ENCODE measurements around the gene LAMA3. TPM values are rescaled to one million over a fixed set of nuclear protein-coding genes. Genes with fewer than 3 reads are reported as not detected.

LAMA3 gene
- total RNA-seq, 4 donors from 2014 or later, result 46.3 to 80.6 (median 67.1) TPM

- DNase-seq (ENCODE audit: low spot score in 2 of 2), result no peak
- H3K27ac ChIP-seq, result no peak overlapping the region
- WGBS, 2 donors, result 93 to 95% methylated on average over 6 of the region's 6 CpGs
- H3K4me1 ChIP-seq, result peaks cover 0 to 24% (median 8%) of the 10 kb centered on the region in 4 donors
- H3K9me3 ChIP-seq, result no peaks in the 10 kb centered on the region
- H3K4me3 ChIP-seq, result no peak overlapping the region
- peaks cover 0 to 50% (median 0%) of the 10 kb centered on the region in 3 donors for H3K36me3 ChIP-seq
- no peaks in the 10 kb centered on the region for H3K27me3 ChIP-seq
- no peak for TF ChIP-seq CTCF (IDR thresholded peaks at IDR 0.05)
- no peak for TF ChIP-seq POLR2A (IDR thresholded peaks at IDR 0.05)
- no peak for TF ChIP-seq EP300 (IDR thresholded peaks at IDR 0.05)
Observed at GRCh38 chr18:23879966-23880565, 190.8 kb downstream of the LAMA3 start.

- H3K27me3 ChIP-seq, result no peaks in the 10 kb centered on the region
- WGBS, 2 donors, result 86 to 89% methylated on average over 2 of the region's 2 CpGs
Observed at GRCh38 chr18:23880931-23881617, 191.8 kb downstream of the LAMA3 start.

GRCh38 chr18:23881778-23882177, 192.5 kb downstream of the LAMA3 start:
- H3K4me3 ChIP-seq, result no peak overlapping the region
- WGBS, 2 donors, result 85 to 87% methylated on average over 8 of the region's 8 CpGs
- H3K36me3 ChIP-seq, result peaks cover 0 to 36% (median 0%) of the 10 kb centered on the region in 3 donors
- H3K9me3 ChIP-seq, result no peaks in the 10 kb centered on the region
- H3K4me1 ChIP-seq, result peaks cover 0 to 32% (median 12%) of the 10 kb centered on the region in 4 donors
- TF ChIP-seq EP300 (IDR thresholded peaks at IDR 0.05) (no peak), CTCF (IDR thresholded peaks at IDR 0.05) (no peak), POLR2A (IDR thresholded peaks at IDR 0.05) (no peak)
- no peak overlapping the region for H3K27ac ChIP-seq
- no peaks in the 10 kb centered on the region for H3K27me3 ChIP-seq
- no peak for DNase-seq (ENCODE audit: low spot score in 2 of 2)

More at GRCh38 chr18:23880931-23881617, 191.8 kb downstream of the LAMA3 start:
- TF ChIP-seq CTCF (IDR thresholded peaks at IDR 0.05) (no peak), POLR2A (IDR thresholded peaks at IDR 0.05) (no peak), EP300 (IDR thresholded peaks at IDR 0.05) (no peak)
- DNase-seq (ENCODE audit: low spot score in 2 of 2), result no peak
- Histone ChIP-seq H3K9me3 (no peaks in the 10 kb centered on the region), H3K4me3 (no peak overlapping the region), H3K36me3 (peaks cover 0 to 42% (median 0%) of the 10 kb centered on the region in 3 donors), H3K4me1 (peaks cover 0 to 29% (median 11%) of the 10 kb centered on the region in 4 donors), H3K27ac (no peak overlapping the region)

DNA sequence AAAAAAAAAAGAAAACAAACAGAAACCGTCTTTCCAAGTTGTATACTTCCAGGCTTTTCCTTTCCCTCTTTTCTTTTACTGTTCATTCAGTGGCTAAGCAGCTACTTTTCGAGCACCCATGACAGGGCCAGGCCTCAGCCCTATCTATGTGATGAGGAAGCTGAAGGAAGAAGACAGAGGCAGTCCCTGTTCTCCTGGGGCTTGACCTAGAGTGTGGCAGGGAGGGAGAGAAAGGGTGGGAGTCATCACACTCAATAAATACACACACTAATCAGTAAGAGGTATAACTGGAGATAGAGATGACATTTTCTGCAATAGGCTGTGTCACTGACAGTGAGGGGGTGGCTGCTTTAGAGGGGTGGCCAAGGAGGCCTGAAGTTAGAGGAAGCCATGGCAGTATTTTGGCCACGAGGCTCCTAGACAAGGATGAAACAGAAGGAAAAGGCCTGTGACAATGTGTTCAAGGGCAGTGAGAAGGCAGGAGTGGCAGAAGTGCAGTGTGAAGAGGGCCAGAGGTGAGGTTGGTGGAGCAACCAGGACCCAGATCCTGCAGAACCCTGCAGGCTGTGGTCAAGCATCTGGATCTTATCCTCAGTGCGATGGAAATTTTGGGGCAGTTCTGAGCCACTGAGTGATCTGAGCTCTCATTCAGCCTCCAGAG, 193.5 kb downstream of the LAMA3 start:
- TF ChIP-seq POLR2A (IDR thresholded peaks at IDR 0.05) (no peak), CTCF (IDR thresholded peaks at IDR 0.05) (no peak), EP300 (IDR thresholded peaks at IDR 0.05) (no peak)
- H3K9me3 ChIP-seq, result no peaks in the 10 kb centered on the region
- peaks cover 0 to 33% (median 0%) of the 10 kb centered on the region in 3 donors for H3K36me3 ChIP-seq
- no peak overlapping the region for H3K4me3 ChIP-seq
- DNase-seq (ENCODE audit: low spot score in 2 of 2), result no peak
- 73 to 83% methylated on average over 4 of the region's 4 CpGs for WGBS, 2 donors
- H3K4me1 ChIP-seq, result peaks cover 0 to 32% (median 12%) of the 10 kb centered on the region in 4 donors
- peak overlapping the region; percentile 56 to 84 (median 74) for H3K27ac ChIP-seq
- H3K27me3 ChIP-seq, result no peaks in the 10 kb centered on the region

Measured in tibial nerve (tissue), 4 donors.